ENCODE measurements around the gene FOXG1. TPM values are rescaled to one million over a fixed set of nuclear protein-coding genes. Genes with fewer than 3 reads are reported as not detected.

FOXG1 gene
- total RNA-seq, 3 donors from 2014 or later: not detected

GRCh38 chr14:28767030-28767852, 654 bp downstream of the FOXG1 start:
- intact Hi-C loops (cut with DNase I, micrococcal nuclease): no loop called here

GRCh38 chr14:28767853-28768741, 1.5 kb downstream of the FOXG1 start:
- Histone ChIP-seq H3K36me3 (ENCODE audit: low read depth) (no peaks in the 10 kb centered on the region), H3K9me3 (no peaks in the 10 kb centered on the region), H3K4me3 (no peak overlapping the region), H3K4me1 (ENCODE audit: low read depth) (peaks cover 10% of the 10 kb centered on the region)
- DNase-seq (no peak), ATAC-seq (no peak)
- no peak for TF ChIP-seq CTCF (IDR thresholded peaks at IDR 0.05)
- intact Hi-C loops (cut with DNase I, micrococcal nuclease): no loop called here

More at GRCh38 chr14:28767030-28767852, 654 bp downstream of the FOXG1 start:
- no peak overlapping the region for H3K4me3 ChIP-seq
- H3K9me3 ChIP-seq: no peaks in the 10 kb centered on the region
- TF ChIP-seq CTCF (IDR thresholded peaks at IDR 0.05): no peak
- no peak for ATAC-seq
- H3K4me1 ChIP-seq (ENCODE audit: low read depth): peaks cover 10% of the 10 kb centered on the region
- H3K36me3 ChIP-seq (ENCODE audit: low read depth): no peaks in the 10 kb centered on the region
- no peak for DNase-seq

- no peak for ATAC-seq
- H3K4me1 ChIP-seq (ENCODE audit: low read depth): peaks cover 10% of the 10 kb centered on the region
- TF ChIP-seq CTCF (IDR thresholded peaks at IDR 0.05): no peak
- no peaks in the 10 kb centered on the region for H3K36me3 ChIP-seq (ENCODE audit: low read depth)
- no peaks in the 10 kb centered on the region for H3K9me3 ChIP-seq
- DNase-seq: no peak
- H3K4me3 ChIP-seq: no peak overlapping the region
- intact Hi-C loops (cut with DNase I, micrococcal nuclease): no loop called here
Measured at GRCh38 chr14:28769276-28769880, 2.8 kb downstream of the FOXG1 start.

- intact Hi-C loops (cut with DNase I, micrococcal nuclease): no loop called here
- ATAC-seq (no peak), DNase-seq (no peak)
- Histone ChIP-seq H3K9me3 (no peaks in the 10 kb centered on the region), H3K36me3 (ENCODE audit: low read depth) (no peaks in the 10 kb centered on the region), H3K4me3 (no peak overlapping the region), H3K4me1 (ENCODE audit: low read depth) (peaks cover 10% of the 10 kb centered on the region)
- TF ChIP-seq CTCF (IDR thresholded peaks at IDR 0.05): no peak
Measured at GRCh38 chr14:28770061-28770460, 3.5 kb downstream of the FOXG1 start.

GRCh38 chr14:28770630-28771029, 4.0 kb downstream of the FOXG1 start:
- Histone ChIP-seq H3K4me1 (ENCODE audit: low read depth) (peaks cover 6% of the 10 kb centered on the region), H3K9me3 (no peaks in the 10 kb centered on the region), H3K36me3 (ENCODE audit: low read depth) (no peaks in the 10 kb centered on the region), H3K4me3 (no peak overlapping the region)
- DNase-seq (no peak), ATAC-seq (no peak)
- no peak for TF ChIP-seq CTCF (IDR thresholded peaks at IDR 0.05)
- intact Hi-C loops (cut with DNase I, micrococcal nuclease): no loop called here

Data from mucosa of descending colon (tissue), 3 donors.